ENCODE data around the gene PABPN1. TPM values are rescaled to one million over a fixed set of nuclear protein-coding genes. Genes with fewer than 3 reads are reported as not detected.
"Not testable (repeated sequence)": the region's sequence is repeated elsewhere in the genome, so short reads cannot be mapped to it uniquely, and the experiment has no call there.

PABPN1 gene, protein sequence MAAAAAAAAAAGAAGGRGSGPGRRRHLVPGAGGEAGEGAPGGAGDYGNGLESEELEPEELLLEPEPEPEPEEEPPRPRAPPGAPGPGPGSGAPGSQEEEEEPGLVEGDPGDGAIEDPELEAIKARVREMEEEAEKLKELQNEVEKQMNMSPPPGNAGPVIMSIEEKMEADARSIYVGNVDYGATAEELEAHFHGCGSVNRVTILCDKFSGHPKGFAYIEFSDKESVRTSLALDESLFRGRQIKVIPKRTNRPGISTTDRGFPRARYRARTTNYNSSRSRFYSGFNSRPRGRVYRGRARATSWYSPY
- total RNA-seq = 73.7 TPM
- long read RNA-seq, transcript PABPN1-201 (7 exons, 2,001 nt) = major isoform, 20 of 28 reads
- long read RNA-seq, partial matches to known transcripts = 3 of 28 reads
- long read RNA-seq, other reads (novel, unspliced or antisense) = 1 of 28 reads

DNA sequence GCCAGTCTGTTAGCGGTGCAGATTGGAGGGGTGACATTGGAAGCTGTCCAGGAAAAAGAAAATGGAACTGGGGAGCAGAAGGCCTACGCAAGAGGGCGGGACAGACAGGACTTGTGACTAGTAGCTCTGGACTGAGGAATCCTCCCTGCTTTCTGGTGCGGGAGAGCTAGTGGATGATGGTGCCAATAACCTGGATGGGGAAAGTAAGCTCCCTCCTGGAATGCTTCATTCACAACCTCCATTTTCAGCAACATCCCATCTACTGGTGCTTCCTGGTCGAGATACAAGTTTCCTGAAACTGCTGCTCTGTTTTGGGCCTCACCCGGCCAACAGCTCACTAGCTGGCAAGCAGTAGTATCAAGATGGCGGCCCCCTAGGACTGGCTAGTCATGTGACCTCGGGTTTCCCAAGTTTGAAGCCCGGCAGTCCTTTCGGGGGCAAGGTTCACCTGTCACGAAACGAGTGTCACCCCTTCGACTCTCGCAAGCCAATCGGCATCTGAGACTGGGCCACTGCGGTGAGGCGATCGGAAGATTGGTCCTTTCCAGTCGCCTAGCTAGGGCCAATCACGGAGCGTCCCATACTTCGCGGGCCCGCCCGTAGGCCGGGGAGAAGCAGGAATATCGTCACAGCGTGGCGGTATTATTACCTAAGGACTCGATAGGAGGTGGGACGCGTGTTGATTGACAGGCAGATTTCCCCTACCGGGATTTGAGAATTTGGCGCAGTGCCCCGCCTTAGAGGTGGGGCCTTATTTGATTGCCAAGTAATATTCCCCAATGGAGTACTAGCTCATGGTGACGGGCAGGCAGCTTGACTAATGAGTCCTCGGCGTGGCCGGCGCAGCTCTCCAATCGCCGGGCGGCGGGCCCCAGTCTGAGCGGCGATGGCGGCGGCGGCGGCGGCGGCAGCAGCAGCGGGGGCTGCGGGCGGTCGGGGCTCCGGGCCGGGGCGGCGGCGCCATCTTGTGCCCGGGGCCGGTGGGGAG, at the start of gene PABPN1:
TSS of gene PABPN1 (plus strand) at position 874 of the 988 bp plus-strand sequence. CDS start at position 887, 13 bp downstream.
- intact Hi-C loops (cut with DNase I) = loop anchor here (1.0 to 5.0 kb wide), 3 partner anchors 20 to 236 kb away; partner anchors contain the start of genes NGDN and THTPA
- ATAC-seq (peak; percentile 97), DNase-seq (ENCODE audit: missing footprints) (peak; percentile 98)

DNA sequence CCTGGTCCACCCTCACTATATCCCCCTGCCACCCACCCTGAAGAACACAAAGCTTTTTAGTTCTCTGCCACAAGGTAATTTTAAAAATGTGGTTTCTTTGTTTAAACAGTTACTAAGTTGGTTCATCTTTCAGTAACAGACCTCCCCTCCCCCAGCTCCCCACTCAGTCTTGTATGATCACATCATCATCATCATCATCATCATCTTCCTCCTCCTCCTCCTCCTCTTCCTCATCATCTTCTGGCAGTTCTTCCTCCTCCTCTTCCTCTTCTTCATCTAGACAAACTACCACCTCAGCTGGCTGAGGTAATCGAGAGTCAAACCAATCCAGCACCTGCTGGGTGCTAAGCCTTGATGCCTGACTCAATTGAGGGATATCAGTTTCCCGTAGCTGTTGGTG, 45.8 kb upstream of the PABPN1 start:
- no peak for ATAC-seq

DNA sequence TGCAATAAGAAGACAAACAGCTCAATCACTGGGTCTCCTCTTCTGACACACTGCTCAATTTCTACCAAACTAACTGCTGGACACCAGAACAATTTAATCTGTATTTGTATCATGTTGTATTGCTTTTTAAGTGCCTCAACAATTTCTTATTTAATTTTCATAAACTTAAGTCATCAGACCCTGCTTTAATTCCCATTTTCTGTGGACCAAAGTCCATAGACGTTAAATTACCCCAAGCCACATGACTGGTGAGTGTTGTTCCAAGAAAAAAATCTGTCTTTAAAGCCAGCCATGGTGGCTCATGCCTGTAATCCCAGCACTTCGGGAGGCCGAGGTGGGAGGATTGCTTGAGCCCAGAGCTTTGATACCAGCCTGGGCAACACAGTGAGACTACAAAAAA, 44.1 kb upstream of the PABPN1 start:
- ATAC-seq (no peak), DNase-seq (ENCODE audit: missing footprints) (no peak)
- intact Hi-C loops (cut with DNase I) = no loop called here

More for the DNA sequence above, 45.8 kb upstream of the PABPN1 start:
- intact Hi-C loops (cut with DNase I) = no loop called here
- no peak for DNase-seq (ENCODE audit: missing footprints)

DNA sequence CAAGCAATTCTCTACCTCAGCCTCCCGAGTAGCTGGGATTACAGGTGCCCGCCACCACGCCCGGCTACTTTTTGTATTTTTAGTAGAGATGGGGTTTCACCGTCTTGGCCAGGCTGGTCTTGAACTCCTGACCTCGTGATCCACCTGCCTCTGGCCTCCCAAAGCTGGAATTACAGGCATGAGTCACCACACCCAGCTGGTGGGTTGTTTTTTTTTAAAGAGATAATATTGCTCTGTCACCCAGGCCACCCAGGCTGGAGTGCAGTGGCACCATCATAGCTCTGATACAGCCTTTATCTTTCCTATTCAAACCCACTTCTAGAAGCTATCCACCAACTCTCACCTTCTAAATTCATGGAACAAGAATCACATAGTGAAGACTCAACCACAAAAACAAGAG, 43.3 kb upstream of the PABPN1 start:
- ATAC-seq; DNase-seq (ENCODE audit: missing footprints); intact Hi-C loops (cut with DNase I): not testable (repeated sequence)

DNA sequence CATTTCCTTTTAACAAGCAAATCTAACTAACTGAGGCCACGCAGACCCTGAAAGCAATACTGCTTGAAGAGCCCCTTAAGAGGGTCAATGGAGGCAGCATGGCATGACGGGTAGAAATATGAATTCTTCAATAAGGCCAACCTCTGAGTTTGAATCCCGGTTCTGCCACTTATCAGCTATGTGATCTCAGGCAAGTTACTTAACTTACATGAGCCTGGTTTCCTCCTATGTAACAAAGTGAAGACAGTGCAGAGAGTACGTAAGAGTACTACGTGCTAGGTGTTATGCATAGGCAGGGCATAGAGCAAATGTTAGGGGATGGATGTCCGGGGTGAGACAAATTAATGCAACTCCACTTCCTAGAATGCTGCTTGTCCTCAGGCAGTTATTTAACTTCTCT, 40.0 kb upstream of the PABPN1 start:
- intact Hi-C loops (cut with DNase I) = no loop called here
- no peak for DNase-seq (ENCODE audit: missing footprints)
- no peak for ATAC-seq

DNA sequence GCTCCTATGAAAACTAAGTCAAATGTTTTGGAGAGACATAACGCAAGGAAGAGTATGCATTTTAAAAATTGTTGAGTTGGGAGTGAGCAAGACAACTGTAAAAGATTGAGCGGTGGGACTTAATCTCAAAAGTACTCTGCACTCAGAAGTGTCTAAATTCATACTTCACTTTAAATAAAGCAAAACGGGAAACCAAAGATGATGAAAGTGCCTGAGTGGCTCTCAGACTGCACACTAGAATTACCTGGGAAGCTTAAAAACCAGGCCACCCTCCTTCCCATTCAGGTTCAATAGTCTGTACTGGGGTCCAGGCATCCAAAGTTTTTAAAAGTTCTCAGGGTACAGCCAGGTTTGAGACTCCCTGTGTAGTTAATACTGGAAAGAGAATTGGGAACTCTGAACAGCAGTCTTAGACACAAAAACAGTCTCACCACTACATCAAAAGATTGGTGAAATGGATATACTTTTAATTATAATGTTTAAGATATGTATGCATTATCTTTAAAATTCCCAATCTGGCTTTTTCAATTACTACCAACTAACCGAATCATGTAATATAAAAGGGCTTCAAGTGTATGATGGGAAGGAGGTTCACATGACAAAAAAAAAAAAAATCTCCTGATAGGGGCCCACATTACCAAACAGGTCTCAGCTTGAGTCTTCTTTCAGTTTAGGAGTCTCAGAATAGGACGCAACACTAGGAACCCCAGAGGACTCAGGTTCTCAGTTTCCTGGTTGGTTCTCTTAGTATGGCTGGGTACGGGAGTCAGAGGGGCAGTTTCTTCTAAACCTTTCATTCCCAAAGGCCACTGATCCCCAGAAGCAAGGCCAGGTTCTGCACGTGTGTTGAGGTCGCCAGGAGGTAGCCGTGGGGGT, 36.4 kb upstream of the PABPN1 start:
- ATAC-seq (no peak), DNase-seq (ENCODE audit: missing footprints) (no peak)
- intact Hi-C loops (cut with DNase I) = no loop called here

DNA sequence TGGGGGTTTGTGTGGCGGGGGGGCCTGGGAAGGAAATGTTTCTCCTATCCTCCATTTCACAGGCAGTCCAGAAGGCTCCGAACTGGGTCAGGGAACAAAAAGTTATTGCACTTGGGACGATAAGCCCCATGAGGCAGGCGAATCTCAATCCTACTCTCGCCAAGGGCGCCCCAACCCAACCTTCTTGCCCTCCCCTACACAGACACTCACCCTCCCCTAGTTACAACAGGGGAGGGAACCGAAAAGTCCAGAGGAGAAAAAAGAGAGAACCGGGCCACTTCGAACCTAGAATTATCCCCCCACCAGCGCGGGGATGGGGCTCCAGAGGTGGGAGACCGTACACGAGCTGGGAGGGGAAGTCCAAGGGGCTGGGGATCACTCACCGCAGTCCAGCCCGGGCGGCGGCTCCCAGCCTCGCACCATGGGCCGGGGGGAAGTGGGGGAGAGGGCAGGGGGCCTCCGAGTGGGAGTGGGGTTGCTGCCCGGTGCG, 35.7 kb upstream of the PABPN1 start:
- peak; percentile 32 for ATAC-seq
- intact Hi-C loops (cut with DNase I) = loop anchor here (1.0 kb wide), 1 partner anchor 11 kb away; no protein-coding TSS in a partner anchor

DNA sequence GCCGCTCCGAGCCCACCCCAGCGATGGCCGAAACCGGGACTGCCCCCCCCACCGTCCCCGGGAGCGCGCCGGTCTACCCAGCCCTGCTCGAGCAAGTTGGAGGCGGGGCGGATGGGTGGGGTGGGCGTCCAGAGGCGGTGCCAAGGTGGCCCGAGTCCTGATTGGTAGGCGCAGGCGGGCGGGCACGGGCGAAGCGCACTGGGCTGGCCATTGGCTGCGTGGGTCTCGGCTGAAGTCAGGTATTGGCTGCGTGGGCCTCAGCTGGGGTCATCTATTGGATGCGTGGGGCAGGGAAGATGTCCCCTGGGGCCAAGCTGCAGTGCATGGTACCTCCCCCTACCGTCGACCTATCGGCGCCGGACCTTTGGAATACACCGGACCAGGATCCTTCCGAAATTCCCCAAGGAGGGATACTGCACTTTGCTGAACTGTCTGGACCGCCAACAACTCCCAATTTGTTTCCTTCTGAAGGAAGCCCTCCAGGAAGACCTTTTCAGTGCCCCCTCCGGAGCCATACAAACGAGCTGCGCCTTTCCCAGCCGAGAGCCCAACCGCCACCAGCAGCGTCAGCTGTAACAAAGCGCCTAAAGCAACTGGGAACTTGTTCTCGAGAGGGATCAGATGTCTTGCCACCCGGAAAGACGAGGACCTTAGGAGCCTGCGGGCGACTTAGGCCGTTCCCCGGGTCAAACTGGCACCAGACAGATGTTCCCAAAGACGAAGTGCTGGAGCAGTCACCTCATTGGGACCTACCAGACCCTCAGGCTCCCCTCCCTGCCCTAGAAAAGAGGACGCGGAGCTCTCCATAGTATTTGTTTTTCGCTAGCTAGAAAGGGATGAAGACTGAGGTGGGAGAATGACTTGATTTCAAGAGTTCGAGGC, 35.0 kb upstream of the PABPN1 start, which contains the start of gene HOMEZ:
TSS of gene HOMEZ (minus strand) at position 113 of the 882 bp plus-strand sequence. CDS start 180 bp downstream, outside the sequence.
- DNase-seq (ENCODE audit: missing footprints) (peak; percentile 99), ATAC-seq (peak; percentile 99)
- intact Hi-C loops (cut with DNase I) = loop anchor here (1.0 kb wide), 1 partner anchor 10 kb away; no protein-coding TSS in a partner anchor

More for the DNA sequence above, 35.7 kb upstream of the PABPN1 start:
- DNase-seq (ENCODE audit: missing footprints) = no peak

DNA sequence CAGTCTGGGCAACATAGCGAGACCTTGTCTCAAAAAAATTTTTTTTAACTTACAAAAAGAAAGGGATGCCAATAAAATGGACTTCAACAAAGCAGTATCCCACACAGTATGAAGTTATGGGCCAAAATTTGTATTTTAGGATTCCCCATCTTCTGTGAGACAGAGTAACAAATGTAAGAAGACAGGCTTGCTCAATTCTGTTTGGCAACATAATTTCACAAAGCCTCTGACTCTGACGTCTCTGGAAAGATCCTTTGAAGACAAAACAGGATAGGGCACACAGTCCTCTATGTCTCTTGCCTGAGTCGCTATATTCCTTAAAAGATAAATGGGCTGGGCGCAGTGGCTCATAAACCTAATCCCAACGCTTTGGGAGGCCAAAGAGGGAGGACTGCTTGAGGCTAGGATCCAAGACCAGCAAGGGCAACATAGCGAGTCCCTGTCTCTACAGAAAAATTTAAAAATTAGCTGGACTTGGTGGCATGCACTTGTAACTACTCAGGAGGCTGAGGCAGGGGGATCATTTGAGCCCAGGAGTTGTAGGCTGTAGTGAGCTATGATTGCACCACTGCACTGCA, 34.3 kb upstream of the PABPN1 start:
- no peak for ATAC-seq
- intact Hi-C loops (cut with DNase I) = loop anchor here (1.0 kb wide), 1 partner anchor 9 kb away; no protein-coding TSS in a partner anchor
- DNase-seq (ENCODE audit: missing footprints) = no peak

DNA sequence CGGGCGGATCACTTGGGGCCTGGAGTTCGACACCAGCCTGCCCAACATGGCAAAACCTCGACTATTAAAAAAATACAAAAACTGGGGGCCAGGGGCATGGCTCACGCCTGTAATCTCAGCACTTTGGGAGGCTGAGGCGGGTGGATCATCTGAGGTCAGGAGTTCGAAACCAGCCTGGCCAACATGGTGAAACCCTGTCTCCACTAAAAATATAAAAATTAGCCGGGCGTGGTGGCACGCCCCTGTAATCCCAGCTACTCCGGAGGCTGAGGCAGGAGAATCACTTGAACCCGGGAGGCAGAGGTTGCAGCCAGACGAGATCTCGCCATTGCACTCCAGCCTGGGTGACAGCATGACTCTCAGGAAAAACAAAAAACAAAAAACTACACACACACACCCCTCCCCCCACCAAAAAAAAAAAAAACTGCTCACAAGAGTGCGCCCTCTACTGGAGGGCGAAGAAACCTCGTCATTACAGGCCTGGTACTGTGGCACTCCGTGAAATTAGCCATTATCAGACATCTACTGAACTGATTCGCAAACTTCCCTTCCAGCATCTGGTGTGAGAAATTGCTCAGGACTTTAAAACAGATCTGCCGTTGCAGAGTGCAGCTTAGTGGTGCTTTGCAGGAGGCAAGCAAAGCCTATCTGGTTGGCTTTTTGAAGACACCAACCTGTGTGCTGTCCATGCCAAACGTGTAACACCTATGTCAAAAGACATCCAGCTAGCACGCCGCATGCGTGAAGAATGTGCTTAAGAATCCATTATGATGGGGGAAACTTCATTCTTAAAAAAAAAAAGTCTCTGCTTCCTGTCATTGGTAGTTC, 26.3 kb upstream of the PABPN1 start:
- ATAC-seq = peak; percentile 68
- intact Hi-C loops (cut with DNase I) = loop anchor here (5.0 kb wide), 1 partner anchor 173 kb away; no protein-coding TSS in a partner anchor
- no peak for DNase-seq (ENCODE audit: missing footprints)

DNA sequence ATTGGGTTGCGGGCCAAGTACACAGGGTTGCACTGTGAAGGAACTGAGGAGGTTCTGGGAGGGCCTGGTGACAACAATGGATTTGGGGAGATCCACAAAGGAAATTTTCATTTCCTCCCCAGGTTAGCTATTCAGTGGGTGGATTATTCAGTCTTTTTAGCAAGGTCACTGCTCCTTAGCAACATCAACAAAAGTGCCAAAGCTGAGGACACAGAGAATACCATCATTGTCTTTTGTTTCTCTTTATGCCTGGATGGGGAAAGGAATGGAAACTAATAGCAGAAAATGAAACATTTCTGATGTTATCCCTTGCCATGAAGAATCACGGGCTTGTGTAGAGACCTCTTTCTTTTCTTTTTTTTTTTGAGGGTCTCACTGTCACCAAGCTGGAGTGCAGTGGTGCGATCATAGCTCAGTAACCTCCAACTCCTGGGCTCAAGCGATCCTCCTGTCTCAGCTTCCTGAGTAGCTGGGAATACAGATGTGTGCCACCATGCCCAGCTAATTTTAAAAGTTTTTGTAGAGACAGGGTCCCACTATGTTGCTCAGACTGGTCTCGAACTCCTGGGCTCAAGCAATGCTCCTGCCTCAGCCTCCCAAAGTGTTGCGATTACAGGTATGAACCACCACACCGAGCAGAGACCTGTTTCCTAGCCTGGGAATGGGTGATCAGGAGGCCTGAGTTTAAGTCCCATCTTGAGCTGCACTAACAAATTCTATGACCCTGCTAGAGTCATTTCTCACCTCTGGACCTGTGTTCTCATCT, 25.1 kb upstream of the PABPN1 start:
- intact Hi-C loops (cut with DNase I) = loop anchor here (1.0 to 5.0 kb wide), 2 partner anchors 10 to 174 kb away; partner anchors contain the start of gene HOMEZ
- no peak for DNase-seq (ENCODE audit: missing footprints)
- ATAC-seq = no peak

DNA sequence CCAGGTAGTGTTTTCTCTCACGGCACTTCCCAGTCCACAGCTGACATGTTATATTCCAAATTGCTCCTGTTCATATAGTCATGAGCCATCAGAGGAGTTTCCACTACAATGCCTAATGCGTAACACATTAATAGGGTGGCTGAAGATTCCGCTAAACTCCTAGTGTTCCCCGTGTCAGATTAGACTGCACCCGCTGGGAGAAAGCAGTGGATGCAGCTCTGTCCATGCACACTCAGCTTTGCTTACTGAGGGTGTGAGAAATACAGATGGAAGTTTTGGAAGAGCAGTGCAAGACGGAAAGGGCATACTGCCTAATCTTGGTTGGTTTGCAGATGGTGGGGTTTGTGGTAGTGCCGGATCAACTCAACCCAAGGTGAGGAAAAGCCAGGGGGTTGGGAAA, 24.2 kb upstream of the PABPN1 start:
- ATAC-seq (no peak), DNase-seq (ENCODE audit: missing footprints) (no peak)
- intact Hi-C loops (cut with DNase I) = loop anchor here (5.0 kb wide), 1 partner anchor 175 kb away; no protein-coding TSS in a partner anchor

DNA sequence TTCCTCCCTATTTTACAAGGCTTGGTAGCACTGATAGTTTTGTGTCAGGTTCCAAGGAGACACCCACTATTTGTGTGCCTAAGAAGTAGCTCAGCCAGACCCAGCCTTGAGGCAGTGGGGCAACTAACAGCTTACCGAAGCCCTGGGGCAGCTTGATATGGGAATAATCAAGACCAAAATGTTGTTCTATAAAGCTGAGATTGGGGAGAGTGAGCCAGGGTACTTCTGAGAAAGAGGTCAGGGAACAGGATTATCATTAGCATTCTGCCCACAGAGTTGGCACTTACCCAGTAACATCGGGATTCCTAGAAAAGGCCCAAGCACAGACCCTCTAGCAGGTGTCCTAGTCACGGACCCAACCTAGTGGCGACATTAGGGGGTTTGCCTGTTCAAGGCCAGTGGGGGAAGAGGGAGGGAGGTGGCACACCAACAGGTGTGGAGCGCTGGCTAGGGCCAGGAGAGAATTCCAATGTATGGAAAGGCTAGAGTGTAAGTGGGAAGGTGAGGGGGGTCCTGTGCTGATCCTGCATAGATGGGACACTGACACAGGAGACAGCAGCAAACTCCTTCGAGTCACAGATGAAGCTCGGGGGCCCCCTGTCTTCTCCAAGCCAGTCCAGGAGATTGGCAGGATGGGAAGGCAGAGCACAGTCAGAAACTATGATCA, 23.5 kb upstream of the PABPN1 start:
- intact Hi-C loops (cut with DNase I) = loop anchor here (5.0 kb wide), 1 partner anchor 175 kb away; no protein-coding TSS in a partner anchor
- DNase-seq (ENCODE audit: missing footprints) = no peak

More for the DNA sequence above, 23.5 kb upstream of the PABPN1 start:
- ATAC-seq = no peak

All from Right ventricle myocardium inferior (tissue), 1 donor.